ENCODE data around the gene ABLIM2. TPM values are rescaled to one million over a fixed set of nuclear protein-coding genes. Genes with fewer than 3 reads are reported as not detected.

ABLIM2 gene
- total RNA-seq, 4 donors from 2014 or later: 5.9 to 20.0 (median 8.6) TPM

- TF ChIP-seq CTCF (IDR thresholded peaks at IDR 0.05; ENCODE audit: low read depth): no peak
Observed at GRCh38 chr4:8177956-8178355, 19.3 kb upstream of the ABLIM2 start.

- TF ChIP-seq CTCF (IDR thresholded peaks at IDR 0.05; ENCODE audit: low read depth): no peak
Observed at GRCh38 chr4:8177552-8177951, 18.9 kb upstream of the ABLIM2 start.

- no peak for TF ChIP-seq CTCF (IDR thresholded peaks at IDR 0.05; ENCODE audit: low read depth)
Observed at GRCh38 chr4:8176547-8177399, 18.2 kb upstream of the ABLIM2 start.

- no peak for TF ChIP-seq CTCF (IDR thresholded peaks at IDR 0.05; ENCODE audit: low read depth)
Observed at GRCh38 chr4:8175686-8176085, 17.1 kb upstream of the ABLIM2 start.

- no peak for TF ChIP-seq CTCF (IDR thresholded peaks at IDR 0.05; ENCODE audit: low read depth)
Observed at GRCh38 chr4:8174970-8175369, 16.4 kb upstream of the ABLIM2 start.

DNA sequence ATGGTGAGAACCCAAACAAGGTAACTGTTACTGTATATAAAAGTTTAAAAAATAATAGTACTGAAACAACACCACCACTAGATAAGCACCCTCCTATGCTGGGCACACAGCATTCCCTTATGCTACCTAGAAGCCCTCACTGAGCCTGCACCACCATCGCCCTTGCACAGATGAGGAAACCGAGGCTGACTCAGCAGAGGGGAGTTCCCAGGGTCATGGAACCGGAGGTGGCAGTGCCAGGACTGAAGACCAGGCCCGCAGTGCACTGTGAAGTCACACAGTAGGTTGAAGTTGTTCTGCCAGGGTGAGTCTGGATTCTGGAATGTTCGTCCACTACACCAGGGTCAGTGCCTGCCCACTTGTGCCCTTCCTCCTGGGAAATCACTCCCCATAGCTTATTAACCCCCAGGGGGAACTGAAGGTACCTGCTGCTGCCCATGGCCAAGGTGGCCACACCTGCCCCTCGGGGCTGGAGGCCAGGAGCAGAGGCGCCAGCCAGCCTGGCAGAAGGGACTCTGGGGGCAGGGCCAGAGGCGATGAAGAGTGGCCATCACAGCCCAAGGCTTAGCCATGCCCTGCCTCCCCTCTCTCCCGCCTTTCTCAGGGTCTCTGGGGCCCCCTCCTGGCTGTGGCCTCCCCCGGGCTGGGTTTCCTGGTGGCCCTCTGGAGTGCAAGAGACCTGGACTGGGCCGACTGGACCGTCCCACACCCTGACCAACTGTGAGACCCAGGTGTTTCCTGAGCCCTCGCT, 15.1 kb upstream of the ABLIM2 start:
- no peak for TF ChIP-seq CTCF (IDR thresholded peaks at IDR 0.05; ENCODE audit: low read depth)
